Thymus (tissue), 11 donors: Measurements from ENCODE around the gene ROBO2. TPM values are rescaled to one million over a fixed set of nuclear protein-coding genes. Genes with fewer than 3 reads are reported as not detected.

Experiments used
- DNase-seq, 9 donors: peaks; one replicate each; pipeline ENCODE4 v3.0.0-alpha.2; 2013; ENCODE audit warnings: low spot score in 9 of 9, low read depth in 6 of 9, missing footprints in 1 of 9
- H3K27ac ChIP-seq, 2 donors: one replicate each; pipeline ENCODE4 v1.5.1; 2013; ENCODE audit warnings: control low read depth in 1 of 2, low read depth in 1 of 2, low read length in 1 of 2, mild to moderate bottlenecking in 1 of 2, moderate library complexity in 1 of 2
- H3K27me3 ChIP-seq, 2 donors: one replicate each; pipeline ENCODE4 v1.5.1; 2013; ENCODE audit warnings: low read length in 1 of 2; ENCODE audit not compliant: control insufficient read depth in 2 of 2, insufficient read depth in 1 of 2
- H3K36me3 ChIP-seq, 2 donors: one replicate each; pipeline ENCODE4 v1.5.1; 2013; ENCODE audit warnings: low read length in 1 of 2, mild to moderate bottlenecking in 1 of 2, moderate library complexity in 1 of 2; ENCODE audit not compliant: control insufficient read depth in 2 of 2, insufficient read depth in 2 of 2
- H3K4me1 ChIP-seq, 2 donors: one replicate each; pipeline ENCODE4 v1.5.1; 2013; ENCODE audit warnings: low read length in 2 of 2; ENCODE audit not compliant: control insufficient read depth in 2 of 2, insufficient read depth in 2 of 2
- H3K4me3 ChIP-seq, 2 donors: one replicate each; pipeline ENCODE4 v1.5.1; 2013; ENCODE audit warnings: low read length in 2 of 2, control low read depth in 1 of 2, mild to moderate bottlenecking in 1 of 2
- H3K9me3 ChIP-seq, 2 donors: one replicate each; pipeline ENCODE4 v1.5.1; 2013; ENCODE audit warnings: low read length in 1 of 2, mild to moderate bottlenecking in 1 of 2; ENCODE audit not compliant: control insufficient read depth in 2 of 2, insufficient read depth in 1 of 2
- WGBS: extraction: QIAGEN DNeasy Blood & Tissue Kit; methylation state at CpG from one replicate; pipeline ENCODE4 v1.1.7; 2013; 5-methylcytosine and 5-hydroxymethylcytosine counted together
- polyA plus RNA-seq: library from polyadenylated mRNA; stranded (reverse); fragments of 200-250 nt; gene quantifications from one replicate; pipeline ENCODE4 v1.2.3, GENCODE V29; 2013
- total RNA-seq: library from RNA; stranded (reverse); fragments of 120-200 nt; gene quantifications from one replicate; pipeline ENCODE4 v1.2.4, GENCODE V29; 2013
- donor health status: healthy.

ROBO2 gene
- total and polyA plus RNA-seq, 2 donors = 2.6 to 9.3 TPM

GRCh38 chr3:77526573-77527113 lies 486.7 kb downstream of the ROBO2 start:
- Histone ChIP-seq H3K27ac (no peak overlapping the region), H3K36me3 (no peaks in the 10 kb centered on the region), H3K9me3 (no peaks in the 10 kb centered on the region), H3K27me3 (no peaks in the 10 kb centered on the region), H3K4me3 (no peak overlapping the region), H3K4me1 (no peaks in the 10 kb centered on the region)
- no peak for DNase-seq
- 50% methylated on average over 4 of the region's 4 CpGs for WGBS

- Histone ChIP-seq H3K4me3 (no peak overlapping the region), H3K36me3 (no peaks in the 10 kb centered on the region), H3K9me3 (peaks cover 0 to 4% of the 10 kb centered on the region in 2 donors), H3K27me3 (no peaks in the 10 kb centered on the region), H3K27ac (no peak overlapping the region), H3K4me1 (no peaks in the 10 kb centered on the region)
- no peak for DNase-seq
- WGBS = 79% methylated on average over 1 of the region's 1 CpG
Measured at GRCh38 chr3:77529522-77529921, 489.6 kb downstream of the ROBO2 start.

DNA sequence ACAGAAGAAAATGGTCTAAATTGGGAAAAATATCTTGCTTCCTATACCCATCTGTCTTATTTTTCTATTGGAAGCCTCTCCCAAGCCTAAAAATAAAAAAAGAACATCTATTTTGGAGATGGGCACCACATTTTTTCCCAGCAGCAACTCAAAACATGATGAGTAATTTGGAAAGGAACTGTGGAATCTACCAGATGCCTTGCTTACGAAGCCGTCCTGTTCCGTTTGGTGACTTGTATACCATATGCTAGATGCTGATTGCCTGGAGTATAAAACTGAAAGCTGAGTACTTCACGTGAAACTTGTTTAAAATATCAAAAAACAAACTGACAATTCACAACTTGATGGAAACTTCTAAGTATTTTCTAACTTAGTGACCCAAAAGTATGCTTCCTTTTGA lies 491.0 kb downstream of the ROBO2 start:
- H3K4me3 ChIP-seq = no peak overlapping the region
- no peak overlapping the region for H3K27ac ChIP-seq
- 89% methylated on average over 4 of the region's 4 CpGs for WGBS
- H3K4me1 ChIP-seq = no peaks in the 10 kb centered on the region
- no peaks in the 10 kb centered on the region for H3K27me3 ChIP-seq
- no peak for DNase-seq
- H3K9me3 ChIP-seq = peaks cover 0 to 4% of the 10 kb centered on the region in 2 donors
- no peaks in the 10 kb centered on the region for H3K36me3 ChIP-seq

- Histone ChIP-seq H3K36me3 (no peaks in the 10 kb centered on the region), H3K9me3 (peaks cover 0 to 7% of the 10 kb centered on the region in 2 donors), H3K27me3 (no peaks in the 10 kb centered on the region), H3K4me3 (no peak overlapping the region), H3K4me1 (no peaks in the 10 kb centered on the region), H3K27ac (no peak overlapping the region)
- DNase-seq = no peak
- WGBS = 75% methylated on average over 2 of the region's 2 CpGs
Measured at GRCh38 chr3:77535116-77535515, 495.2 kb downstream of the ROBO2 start.

DNA sequence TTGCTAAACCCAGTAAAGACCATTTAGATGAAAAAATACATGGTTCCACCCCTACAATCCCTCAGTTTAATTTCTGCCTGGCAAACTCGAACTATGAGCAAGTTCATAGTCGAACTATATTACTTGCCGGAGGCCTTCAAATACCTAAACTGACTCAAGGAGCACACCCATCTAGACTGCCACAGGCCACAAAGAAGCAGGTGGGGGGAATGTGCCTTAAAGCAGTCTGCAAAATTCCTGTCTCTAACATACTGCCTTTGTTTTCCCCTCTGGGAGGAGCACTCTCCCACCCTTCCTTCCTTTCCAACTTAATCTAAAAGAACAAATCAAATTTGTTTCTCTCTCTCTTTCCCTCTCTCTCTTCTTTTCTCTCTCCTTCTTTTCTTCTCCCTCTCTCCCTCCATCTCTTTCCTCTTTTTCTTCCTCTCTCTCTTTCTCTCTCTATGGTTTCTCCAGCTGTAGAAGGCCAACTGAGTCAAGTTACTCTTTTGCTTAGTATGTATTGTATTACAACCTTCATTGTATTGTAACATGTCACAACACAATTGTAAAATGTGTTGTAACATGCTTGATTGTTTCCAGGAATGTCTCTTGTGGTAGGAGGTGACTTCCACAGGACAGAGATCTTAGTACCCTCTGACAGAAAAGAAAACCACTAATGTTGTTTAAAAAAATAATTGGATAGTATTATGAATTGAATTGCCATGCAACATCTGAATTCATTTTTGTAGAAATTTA lies 496.3 kb downstream of the ROBO2 start:
- no peaks in the 10 kb centered on the region for H3K27me3 ChIP-seq
- 90% methylated on average over 3 of the region's 3 CpGs for WGBS

DNA sequence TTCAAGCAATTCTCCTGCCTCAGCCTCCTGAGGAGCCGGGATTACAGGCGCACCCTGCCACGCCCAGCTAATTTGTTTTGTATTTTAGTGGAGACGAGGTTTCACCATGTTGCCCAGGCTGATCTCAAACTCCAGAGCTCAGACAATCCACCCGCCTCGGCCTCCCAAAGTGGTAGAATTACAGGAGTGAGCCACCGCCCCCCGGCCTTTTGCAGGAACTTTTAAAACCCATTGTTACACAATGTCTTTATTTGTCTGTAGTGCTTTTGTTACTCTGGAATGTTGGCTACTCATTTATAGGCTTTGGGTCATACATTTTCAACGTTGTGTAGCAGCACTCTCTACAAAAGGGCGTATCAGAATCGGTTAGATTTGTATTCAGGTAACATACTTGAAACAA lies 499.1 kb downstream of the ROBO2 start:
- Histone ChIP-seq H3K4me1 (no peaks in the 10 kb centered on the region), H3K9me3 (peaks cover 0 to 3% of the 10 kb centered on the region in 2 donors), H3K27me3 (no peaks in the 10 kb centered on the region), H3K27ac (no peak overlapping the region), H3K4me3 (no peak overlapping the region), H3K36me3 (no peaks in the 10 kb centered on the region)
- WGBS = 95% methylated on average over 11 of the region's 11 CpGs
- DNase-seq = no peak

More for the DNA sequence above, 496.3 kb downstream of the ROBO2 start:
- Histone ChIP-seq H3K9me3 (peaks cover 0 to 7% of the 10 kb centered on the region in 2 donors), H3K27ac (no peak overlapping the region), H3K4me1 (no peaks in the 10 kb centered on the region), H3K4me3 (no peak overlapping the region), H3K36me3 (no peaks in the 10 kb centered on the region)
- no peak for DNase-seq

- no peak overlapping the region for H3K4me3 ChIP-seq
- H3K27ac ChIP-seq = no peak overlapping the region
- H3K4me1 ChIP-seq = no peaks in the 10 kb centered on the region
- peaks cover 0 to 3% of the 10 kb centered on the region in 2 donors for H3K9me3 ChIP-seq
- no peaks in the 10 kb centered on the region for H3K36me3 ChIP-seq
- 98% methylated on average over 2 of the region's 2 CpGs for WGBS
- no peak for DNase-seq
- no peaks in the 10 kb centered on the region for H3K27me3 ChIP-seq
Measured at GRCh38 chr3:77539677-77540076, 499.8 kb downstream of the ROBO2 start.

GRCh38 chr3:77541203-77541922 lies 501.5 kb downstream of the ROBO2 start:
- Histone ChIP-seq H3K4me1 (no peaks in the 10 kb centered on the region), H3K4me3 (no peak overlapping the region), H3K27me3 (no peaks in the 10 kb centered on the region), H3K27ac (no peak overlapping the region), H3K9me3 (peaks cover 0 to 3% of the 10 kb centered on the region in 2 donors), H3K36me3 (no peaks in the 10 kb centered on the region)
- no peak for DNase-seq
- WGBS = 82% methylated on average over 4 of the region's 4 CpGs

DNA sequence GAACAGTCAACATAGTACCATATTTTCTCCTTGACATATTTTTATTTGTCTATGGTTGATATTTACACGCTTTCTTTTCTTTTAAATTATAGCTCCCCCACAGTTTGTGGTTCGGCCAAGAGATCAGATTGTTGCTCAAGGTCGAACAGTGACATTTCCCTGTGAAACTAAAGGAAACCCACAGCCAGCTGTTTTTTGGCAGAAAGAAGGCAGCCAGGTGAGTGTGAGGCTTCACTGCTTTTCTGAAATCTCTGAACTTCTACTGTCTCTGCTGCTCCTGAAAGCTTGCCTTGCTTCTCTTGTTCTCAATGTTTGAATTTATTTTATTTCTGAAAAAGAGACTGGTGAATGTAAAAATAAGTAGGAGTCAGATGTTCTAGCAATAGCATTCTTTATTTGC lies 506.3 kb downstream of the ROBO2 start:
- no peak for DNase-seq
- Histone ChIP-seq H3K4me3 (no peak overlapping the region), H3K27ac (no peak overlapping the region), H3K9me3 (no peaks in the 10 kb centered on the region), H3K36me3 (no peaks in the 10 kb centered on the region), H3K27me3 (no peaks in the 10 kb centered on the region), H3K4me1 (no peaks in the 10 kb centered on the region)
- 80% methylated on average over 3 of the region's 3 CpGs for WGBS
